Tibial artery (tissue), 4 donors: Measurements from ENCODE around the gene COL18A1.

ENCODE experiments used
- DNase-seq, 2 donors: peaks; one replicate each; pipeline ENCODE4 v3.0.0-alpha.2; 2019
- H3K27ac ChIP-seq, 2 donors: fragments of 200-600 bp; sonication (generic) in 1 of 2; 1 replicate in 1 of 2; 2 replicates in 1 of 2; pipeline ENCODE4 v1.5.1; 2018 to 2019; ENCODE audit warnings: mild to moderate bottlenecking in 1 of 2
- H3K27me3 ChIP-seq, 2 donors: fragments of 200-600 bp; sonication (generic) in 1 of 2; one replicate each; pipeline versions ENCODE4 v1.5.1 to v1.6.0; 2016 to 2019
- H3K36me3 ChIP-seq, 3 donors: fragments of 200-600 bp; sonication (generic) in 2 of 3; one replicate each; pipeline ENCODE4 v1.5.1; 2016 to 2019; ENCODE audit warnings: mild to moderate bottlenecking in 2 of 3
- H3K4me1 ChIP-seq, 4 donors: fragments of 200-600 bp; sonication (generic) in 2 of 4; 1 replicate in 3 of 4; 2 replicates in 1 of 4; pipeline ENCODE4 v1.5.1; 2016 to 2019
- H3K4me3 ChIP-seq, 2 donors: fragments of 200-600 bp; sonication (generic) in 1 of 2; 1 replicate in 1 of 2; 2 replicates in 1 of 2; pipeline ENCODE4 v1.5.1; 2018 to 2019; ENCODE audit warnings: mild to moderate bottlenecking in 2 of 2
- H3K9me3 ChIP-seq, 3 donors: fragments of 200-600 bp; sonication (generic) in 1 of 3; one replicate each; pipeline ENCODE4 v1.5.1; 2016 to 2019
- intact Hi-C: fragments of 100-400 bp; cut with DNase I; formaldehyde crosslinking; loops from one replicate; pipeline ENCODE4 v1.15.0; 2023; ENCODE audit warnings: low total_unique reads
- TF ChIP-seq, protein P1 (sequence below), 2 experiments: fragments of 200-600 bp in 1 of 2; fragments of 450-650 bp in 1 of 2; IDR thresholded peaks; one replicate each; pipeline ENCODE4 v1.5.1; 2017 to 2019; ENCODE audit warnings: antibody characterized with exemption in 2 of 2, mild to moderate bottlenecking in 1 of 2, moderate library complexity in 1 of 2

Gene COL18A1

DNA sequence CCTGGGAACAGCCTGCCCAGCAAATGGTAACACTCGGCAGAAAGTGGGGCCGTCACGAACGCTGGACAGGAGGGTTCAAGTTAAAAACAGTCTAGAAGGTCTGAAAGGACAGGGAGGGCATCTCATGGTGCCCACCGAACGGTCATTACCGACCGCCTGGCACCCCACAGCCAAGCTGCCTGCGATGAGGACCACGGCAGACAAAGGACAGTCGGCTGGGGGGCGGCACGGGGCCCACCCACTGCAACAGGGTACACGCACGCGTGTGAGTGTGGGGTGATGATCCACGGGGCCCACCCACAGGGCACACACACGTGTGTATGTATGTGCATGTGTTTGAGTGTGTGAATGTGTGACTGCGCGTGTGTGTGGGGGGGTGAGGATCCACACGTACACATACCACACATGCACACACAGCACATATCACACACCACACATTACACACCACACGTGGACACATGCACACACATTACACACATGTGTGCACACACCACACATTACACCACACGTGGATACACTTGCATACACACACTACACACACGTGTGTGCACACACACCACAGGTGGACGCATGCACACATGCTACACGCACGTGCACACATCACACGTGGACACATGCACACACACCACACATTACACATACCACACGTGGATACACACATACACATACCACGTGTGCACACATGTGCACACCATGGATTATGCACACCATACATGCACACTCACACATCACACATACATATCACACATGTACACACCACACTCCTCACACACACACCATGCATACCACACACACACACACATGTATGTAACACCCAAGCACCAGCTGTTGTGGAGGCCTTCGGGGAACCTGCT lies 74.1 kb downstream of the COL18A1 start:
- H3K27ac ChIP-seq: peak overlapping the region in 1 of 2 donors; percentile 19
- peaks cover 77 to 92% (median 91%) of the 10 kb centered on the region in 3 donors for H3K36me3 ChIP-seq
- no peak for DNase-seq
- H3K27me3 ChIP-seq: no peaks in the 10 kb centered on the region
- intact Hi-C loops: no loop called here
- TF ChIP-seq, protein P1, sequence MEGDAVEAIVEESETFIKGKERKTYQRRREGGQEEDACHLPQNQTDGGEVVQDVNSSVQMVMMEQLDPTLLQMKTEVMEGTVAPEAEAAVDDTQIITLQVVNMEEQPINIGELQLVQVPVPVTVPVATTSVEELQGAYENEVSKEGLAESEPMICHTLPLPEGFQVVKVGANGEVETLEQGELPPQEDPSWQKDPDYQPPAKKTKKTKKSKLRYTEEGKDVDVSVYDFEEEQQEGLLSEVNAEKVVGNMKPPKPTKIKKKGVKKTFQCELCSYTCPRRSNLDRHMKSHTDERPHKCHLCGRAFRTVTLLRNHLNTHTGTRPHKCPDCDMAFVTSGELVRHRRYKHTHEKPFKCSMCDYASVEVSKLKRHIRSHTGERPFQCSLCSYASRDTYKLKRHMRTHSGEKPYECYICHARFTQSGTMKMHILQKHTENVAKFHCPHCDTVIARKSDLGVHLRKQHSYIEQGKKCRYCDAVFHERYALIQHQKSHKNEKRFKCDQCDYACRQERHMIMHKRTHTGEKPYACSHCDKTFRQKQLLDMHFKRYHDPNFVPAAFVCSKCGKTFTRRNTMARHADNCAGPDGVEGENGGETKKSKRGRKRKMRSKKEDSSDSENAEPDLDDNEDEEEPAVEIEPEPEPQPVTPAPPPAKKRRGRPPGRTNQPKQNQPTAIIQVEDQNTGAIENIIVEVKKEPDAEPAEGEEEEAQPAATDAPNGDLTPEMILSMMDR (IDR thresholded peaks at IDR 0.05): no peak
- peaks cover 0 to 7% (median 3%) of the 10 kb centered on the region in 4 donors for H3K4me1 ChIP-seq
- no peaks in the 10 kb centered on the region for H3K9me3 ChIP-seq
- no peak overlapping the region for H3K4me3 ChIP-seq

DNA sequence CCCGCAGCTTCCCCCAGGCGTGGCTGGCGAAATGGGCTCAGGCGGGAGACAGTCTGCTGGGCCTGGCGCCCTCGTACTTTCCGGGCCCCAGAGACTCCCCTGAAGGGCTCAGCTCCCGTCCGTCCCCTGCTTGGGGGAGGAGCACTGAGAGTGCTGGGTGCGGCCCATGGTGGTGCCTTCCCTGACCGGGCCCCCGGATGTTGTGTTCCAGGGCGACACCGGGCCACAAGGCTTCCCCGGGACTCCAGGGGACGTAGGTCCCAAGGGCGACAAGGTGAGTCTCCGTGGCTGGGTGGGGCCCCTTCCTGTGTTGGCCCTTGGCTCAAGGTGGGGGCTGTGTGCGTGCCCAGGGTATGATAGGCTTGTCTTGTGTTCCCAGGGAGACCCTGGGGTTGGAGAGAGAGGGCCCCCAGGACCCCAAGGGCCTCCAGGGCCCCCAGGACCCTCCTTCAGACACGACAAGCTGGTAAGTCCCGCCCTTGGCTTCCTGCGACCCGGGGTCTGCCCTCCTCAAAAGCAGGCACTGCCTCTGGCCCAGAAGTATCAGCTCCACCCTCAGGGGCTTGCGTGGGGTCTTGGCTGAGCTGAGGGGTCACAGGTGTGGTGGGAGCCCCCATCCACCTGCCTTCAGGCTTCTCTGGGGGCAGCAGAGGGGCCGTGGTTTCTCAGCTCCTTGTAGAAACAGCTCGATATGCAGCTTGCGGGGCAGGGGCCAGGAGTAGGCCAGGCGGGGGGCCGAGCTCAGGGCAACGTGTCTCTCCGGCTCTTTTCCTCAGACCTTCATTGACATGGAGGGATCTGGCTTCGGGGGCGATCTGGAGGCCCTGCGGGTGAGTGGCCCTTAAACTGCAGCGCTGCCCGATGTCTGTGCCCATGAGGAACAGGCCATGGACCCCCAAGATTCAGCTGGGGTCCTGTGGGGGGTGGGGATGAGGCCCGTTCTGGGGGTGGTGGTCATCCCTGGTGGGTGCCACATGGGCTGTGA lies 75.0 kb downstream of the COL18A1 start:
- no peaks in the 10 kb centered on the region for H3K9me3 ChIP-seq
- intact Hi-C loops: no loop called here
- peaks cover 77 to 92% (median 90%) of the 10 kb centered on the region in 3 donors for H3K36me3 ChIP-seq
- TF ChIP-seq, protein P1 (IDR thresholded peaks at IDR 0.05): no peak
- peaks cover 0 to 7% (median 3%) of the 10 kb centered on the region in 4 donors for H3K4me1 ChIP-seq
- no peaks in the 10 kb centered on the region for H3K27me3 ChIP-seq
- H3K27ac ChIP-seq: peak overlapping the region in 1 of 2 donors; percentile 8
- no peak overlapping the region for H3K4me3 ChIP-seq
- no peak for DNase-seq

DNA sequence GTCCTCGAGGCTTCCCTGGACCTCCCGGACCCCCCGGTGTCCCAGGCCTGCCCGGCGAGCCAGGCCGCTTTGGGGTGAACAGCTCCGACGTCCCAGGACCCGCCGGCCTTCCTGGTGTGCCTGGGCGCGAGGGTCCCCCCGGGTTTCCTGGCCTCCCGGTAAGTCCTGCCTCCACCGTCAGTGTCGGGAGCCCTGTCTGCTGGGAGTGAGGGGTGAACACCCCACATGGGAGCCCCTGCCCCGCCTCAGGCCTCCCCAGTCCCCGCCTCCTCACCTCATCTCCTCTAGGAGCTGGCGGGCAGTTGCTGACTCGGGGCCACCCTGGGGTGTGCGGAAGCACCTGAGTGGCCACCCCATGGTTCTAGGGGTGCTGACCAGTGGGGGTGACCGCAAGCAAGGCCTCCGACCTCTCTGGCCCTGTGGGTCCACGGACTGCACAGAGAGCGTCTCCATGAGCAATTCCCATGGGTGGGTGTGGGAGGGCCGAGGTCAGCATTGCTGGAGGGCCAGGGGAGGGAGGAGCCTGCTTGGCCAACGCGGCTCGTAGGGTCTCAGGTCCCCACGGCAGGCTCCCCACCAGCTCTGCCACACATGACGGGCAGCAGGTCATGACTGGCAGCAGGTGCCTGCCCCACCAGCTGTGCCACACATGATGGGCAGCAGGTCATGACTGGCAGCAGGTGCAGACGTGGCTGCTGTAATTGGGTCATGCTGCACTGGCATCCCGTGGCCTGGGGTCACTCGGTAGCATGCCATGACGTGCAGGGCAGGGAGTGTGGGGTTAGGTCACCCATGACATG lies 75.9 kb downstream of the COL18A1 start:
- H3K4me1 ChIP-seq: peaks cover 0 to 7% (median 3%) of the 10 kb centered on the region in 4 donors
- no peaks in the 10 kb centered on the region for H3K9me3 ChIP-seq
- no peak overlapping the region for H3K27ac ChIP-seq
- intact Hi-C loops: no loop called here
- no peak for DNase-seq
- TF ChIP-seq, protein P1 (IDR thresholded peaks at IDR 0.05): no peak
- H3K4me3 ChIP-seq: no peak overlapping the region
- peaks cover 68 to 88% (median 88%) of the 10 kb centered on the region in 3 donors for H3K36me3 ChIP-seq
- H3K27me3 ChIP-seq: no peaks in the 10 kb centered on the region

DNA sequence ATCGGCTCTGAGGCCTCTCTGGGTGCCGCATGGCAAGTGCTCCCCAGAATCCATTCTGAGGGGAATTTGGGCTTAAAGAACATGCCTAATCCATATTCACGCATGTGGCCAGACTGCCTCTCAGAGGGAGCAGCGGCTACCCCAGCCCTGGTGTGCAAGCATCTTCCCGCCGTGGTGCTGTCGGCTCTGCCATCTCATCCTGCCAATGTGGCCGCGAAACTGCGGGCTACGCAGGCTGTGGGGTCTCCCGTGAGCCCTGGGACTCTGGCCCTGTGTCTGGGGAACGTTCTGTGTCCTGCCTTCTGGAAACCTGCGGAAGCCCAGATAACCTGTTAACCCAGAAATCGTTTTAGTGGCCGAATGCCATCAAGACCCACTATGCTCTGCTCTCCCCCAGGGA lies 76.6 kb downstream of the COL18A1 start:
- Histone ChIP-seq H3K9me3 (no peaks in the 10 kb centered on the region), H3K27ac (no peak overlapping the region), H3K36me3 (peaks cover 63 to 88% (median 86%) of the 10 kb centered on the region in 3 donors), H3K27me3 (no peaks in the 10 kb centered on the region), H3K4me1 (peaks cover 0 to 7% (median 3%) of the 10 kb centered on the region in 4 donors), H3K4me3 (no peak overlapping the region)
- intact Hi-C loops: no loop called here
- no peak for DNase-seq
- TF ChIP-seq, protein P1 (IDR thresholded peaks at IDR 0.05): no peak
